Activated naive CD4-positive, alpha-beta T cell treated with anti-CD3 and anti-CD28 coated beads for 36 hours (primary cell): ENCODE measurements around the gene CX3CR1. TPM values are rescaled to one million over a fixed set of nuclear protein-coding genes. Genes with fewer than 3 reads are reported as not detected.

Experiments
- CTCF ChIA-PET: fragments of 350-600 bp; sonication (Branson Sonifier 250); formaldehyde crosslinking; loops from one replicate; lab custom pipeline; 2021; ENCODE audit warnings: antibody characterized with exemption; lab: Charles Lee
- DNase-seq: peaks from one replicate; pipeline ENCODE4 v3.0.0-alpha.2; 2020
- H3K27ac Mint-ChIP-seq: one replicate; pipeline ENCODE4 v1.8.0; 2021; ENCODE audit warnings: mild to moderate bottlenecking, mixed read lengths
- H3K27me3 Mint-ChIP-seq: one replicate; pipeline ENCODE4 v1.8.0; 2021; ENCODE audit warnings: low read depth, mixed read lengths
- H3K36me3 Mint-ChIP-seq: one replicate; pipeline ENCODE4 v1.8.0; 2021; ENCODE audit warnings: low read depth, mixed read lengths
- H3K4me1 Mint-ChIP-seq: one replicate; pipeline ENCODE4 v1.8.0; 2021; ENCODE audit warnings: low read depth, mixed read lengths
- H3K4me3 Mint-ChIP-seq: one replicate; pipeline ENCODE4 v1.8.0; 2021; ENCODE audit warnings: mild to moderate bottlenecking, moderate library complexity, mixed read lengths
- H3K9me3 Mint-ChIP-seq: one replicate; pipeline ENCODE4 v1.8.0; 2021; ENCODE audit warnings: mixed read lengths
- intact Hi-C: fragments of 100-400 bp; cut with micrococcal nuclease; formaldehyde crosslinking; loops from one replicate; pipeline ENCODE4 v1.15.1; 2023
- total RNA-seq, 2 experiments: library from RNA; stranded (reverse); gene quantifications; one replicate each; pipeline ENCODE4 v1.2.3, GENCODE V29; 2021

The CX3CR1 gene
- total RNA-seq, 2 experiments from 2014 or later: not detected

DNA sequence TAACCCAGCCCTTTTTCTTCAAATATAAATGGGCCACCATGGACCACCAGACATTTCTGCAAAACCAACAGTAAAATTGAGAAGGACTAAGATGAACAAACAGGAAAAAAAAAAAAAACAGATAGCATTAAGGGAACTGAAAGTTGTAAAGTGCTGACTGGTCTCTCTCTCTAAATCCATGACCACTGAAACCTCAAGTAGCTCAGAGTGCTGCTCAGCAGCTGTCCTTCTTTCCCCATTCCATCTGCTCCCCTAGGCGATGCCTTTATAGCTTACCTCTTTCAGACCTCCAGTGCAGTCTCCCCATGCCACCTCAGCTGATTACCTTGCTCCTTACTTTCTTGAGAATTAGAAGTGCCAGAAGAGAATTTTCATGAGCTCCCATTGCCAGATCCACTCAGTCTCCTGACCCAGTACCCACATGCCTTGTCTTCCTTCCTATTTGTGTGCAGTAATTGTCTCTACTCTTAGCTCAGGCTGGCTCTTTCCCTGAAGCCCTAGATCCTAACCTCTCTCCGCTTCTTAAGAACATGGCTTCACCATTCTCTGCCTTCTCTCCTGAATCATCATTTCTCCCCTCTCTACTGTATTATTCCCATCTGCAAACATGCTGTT is 63.6 kb downstream of the CX3CR1 start:
- CTCF ChIA-PET: interaction anchor here (0.6 to 4.5 kb wide), 4 partner anchors 16 to 100 kb away, joined by 3 to 21 read pairs (median 4); no protein-coding TSS in a partner anchor
- Mint-ChIP-seq H3K27me3 (peaks cover 12% of the 10 kb centered on the region), H3K4me1 (no peaks in the 10 kb centered on the region), H3K27ac (no peak overlapping the region), H3K36me3 (no peaks in the 10 kb centered on the region), H3K4me3 (no peak overlapping the region), H3K9me3 (no peaks in the 10 kb centered on the region)
- no peak for DNase-seq
- intact Hi-C loops: loop anchor here (2.0 kb wide), 1 partner anchor 17 kb away; no protein-coding TSS in a partner anchor

DNA sequence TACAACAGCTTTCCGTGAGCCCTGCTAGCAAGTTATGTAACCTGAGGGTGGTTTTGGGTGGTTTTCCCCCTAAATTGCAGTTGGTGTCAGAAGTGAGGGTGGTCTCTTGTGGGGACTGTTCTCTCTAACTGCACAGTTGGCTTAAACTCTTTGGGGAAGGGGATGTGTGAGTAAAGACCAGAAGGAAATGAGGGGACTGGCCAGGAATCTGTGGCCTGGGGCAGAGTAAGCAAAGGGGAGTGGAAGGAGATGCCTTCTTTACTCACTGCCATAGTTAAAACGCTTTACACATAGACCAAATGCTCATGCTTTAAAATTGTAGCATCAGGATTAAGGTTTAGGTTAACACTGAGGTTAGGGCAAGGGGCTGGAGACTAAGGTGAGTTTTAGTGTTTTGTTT is 66.2 kb downstream of the CX3CR1 start:
- no peak for DNase-seq
- Mint-ChIP-seq H3K4me3 (no peak overlapping the region), H3K36me3 (no peaks in the 10 kb centered on the region), H3K4me1 (peaks cover 4% of the 10 kb centered on the region), H3K9me3 (no peaks in the 10 kb centered on the region), H3K27me3 (peaks cover 8% of the 10 kb centered on the region), H3K27ac (no peak overlapping the region)
- intact Hi-C loops: no loop called here
- CTCF ChIA-PET: interaction anchor here (1.2 to 1.5 kb wide), 2 partner anchors 74 to 78 kb away, joined by 3 to 5 read pairs; no protein-coding TSS in a partner anchor

Other genes with a start within 250 kb of the CX3CR1 start
- gene SCN11A, start 228.1 kb downstream of the CX3CR1 start, total RNA-seq: under 1 TPM; 0.05 TPM
- 10 to 100 TPM; 32.3 to 32.9 TPM for gene WDR48, start 228.0 kb downstream of the CX3CR1 start, total RNA-seq
- gene GORASP1, start 172.4 kb downstream of the CX3CR1 start, total RNA-seq: 10 to 100 TPM; 19.0 to 21.8 TPM
- 1 to 10 TPM; 1.5 to 1.6 TPM for gene TTC21A, start 172.4 kb downstream of the CX3CR1 start, total RNA-seq
- gene CSRNP1, start 126.4 kb downstream of the CX3CR1 start, total RNA-seq: 10 to 100 TPM; 66.5 to 71.0 TPM
- gene XIRP1, start 87.4 kb downstream of the CX3CR1 start, total RNA-seq: under 1 TPM; 0.62 to 0.72 TPM
- not detected for gene CCR8, start 49.7 kb upstream of the CX3CR1 start, total RNA-seq
- 10 to 100 TPM; 20.9 to 21.0 TPM for gene SLC25A38, start 103.3 kb upstream of the CX3CR1 start, total RNA-seq
- gene RPSA, start 126.7 kb upstream of the CX3CR1 start, total RNA-seq: 1,000 to 10,000 TPM; 3,309 to 3,414 TPM
- not detected for gene MOBP, start 187.6 kb upstream of the CX3CR1 start, total RNA-seq